ENCODE measurements around the gene CAMK1G.

The CAMK1G gene

GRCh38 chr1:209565759-209566678 lies 17.5 kb upstream of the CAMK1G start:
- DNase-seq (ENCODE audit: low spot score): peak; percentile 74
- TF ChIP-seq CTCF (IDR thresholded peaks at IDR 0.05; ENCODE audit: extremely low read depth, missing control alignments): peak; percentile 93

GRCh38 chr1:209567698-209568175 lies 15.8 kb upstream of the CAMK1G start:
- no peak for TF ChIP-seq CTCF (IDR thresholded peaks at IDR 0.05; ENCODE audit: extremely low read depth, missing control alignments)
- DNase-seq (ENCODE audit: low spot score): no peak

GRCh38 chr1:209569455-209570207 lies 13.9 kb upstream of the CAMK1G start:
- DNase-seq (ENCODE audit: low spot score): peak; percentile 58
- peak; percentile 75 for TF ChIP-seq CTCF (IDR thresholded peaks at IDR 0.05; ENCODE audit: extremely low read depth, missing control alignments)

- no peak for DNase-seq (ENCODE audit: low spot score)
- no peak for TF ChIP-seq CTCF (IDR thresholded peaks at IDR 0.05; ENCODE audit: extremely low read depth, missing control alignments)
Observed at GRCh38 chr1:209570743-209571142, 12.8 kb upstream of the CAMK1G start.

GRCh38 chr1:209576392-209577197 lies 6.9 kb upstream of the CAMK1G start:
- DNase-seq (ENCODE audit: low spot score): peak; percentile 83
- peak; percentile 94 for TF ChIP-seq CTCF (IDR thresholded peaks at IDR 0.05; ENCODE audit: extremely low read depth, missing control alignments)

GRCh38 chr1:209577346-209577745 lies 6.2 kb upstream of the CAMK1G start:
- TF ChIP-seq CTCF (IDR thresholded peaks at IDR 0.05; ENCODE audit: extremely low read depth, missing control alignments): no peak
- no peak for DNase-seq (ENCODE audit: low spot score)

All from GM20000 (cell line).